Measurements from ENCODE around the gene FOXP1.

The FOXP1 gene

GRCh38 chr3:71303627-71304200, 279.8 kb downstream of the FOXP1 start:
- Histone ChIP-seq H2AFZ (no peak overlapping the region), H3K9me3 (ENCODE audit: control insufficient read depth, low read length) (no peaks in the 10 kb centered on the region), H3K9ac (no peak overlapping the region), H3K36me3 (ENCODE audit: control insufficient read depth, insufficient read depth, low read length) (no peaks in the 10 kb centered on the region), H3K4me3 (ENCODE audit: low read depth, low read length) (no peak overlapping the region), H3K79me2 (no peaks in the 10 kb centered on the region), H3K4me1 (no peaks in the 10 kb centered on the region), H3K4me2 (ENCODE audit: low read length) (no peak overlapping the region), H3K27me3 (ENCODE audit: control insufficient read depth, insufficient read depth, low read length) (no peaks in the 10 kb centered on the region), H3K27ac (no peak overlapping the region)
- no peak for TF ChIP-seq CTCF (IDR thresholded peaks at IDR 0.05)

GRCh38 chr3:71302604-71303003, 280.9 kb downstream of the FOXP1 start:
- Histone ChIP-seq H3K27ac (no peak overlapping the region), H3K4me2 (ENCODE audit: low read length) (no peak overlapping the region), H3K79me2 (no peaks in the 10 kb centered on the region), H3K36me3 (ENCODE audit: control insufficient read depth, insufficient read depth, low read length) (no peaks in the 10 kb centered on the region), H3K9ac (no peak overlapping the region), H3K27me3 (ENCODE audit: control insufficient read depth, insufficient read depth, low read length) (no peaks in the 10 kb centered on the region), H3K4me3 (ENCODE audit: low read depth, low read length) (no peak overlapping the region), H2AFZ (no peak overlapping the region), H3K9me3 (ENCODE audit: control insufficient read depth, low read length) (no peaks in the 10 kb centered on the region), H3K4me1 (no peaks in the 10 kb centered on the region)
- no peak for TF ChIP-seq CTCF (IDR thresholded peaks at IDR 0.05)

GRCh38 chr3:71300951-71301393, 282.6 kb downstream of the FOXP1 start:
- Histone ChIP-seq H3K4me2 (ENCODE audit: low read length) (no peak overlapping the region), H3K27ac (no peak overlapping the region), H3K9me3 (ENCODE audit: control insufficient read depth, low read length) (no peaks in the 10 kb centered on the region), H3K9ac (no peak overlapping the region), H3K4me1 (no peaks in the 10 kb centered on the region), H3K4me3 (ENCODE audit: low read depth, low read length) (no peak overlapping the region), H2AFZ (no peak overlapping the region), H3K27me3 (ENCODE audit: control insufficient read depth, insufficient read depth, low read length) (no peaks in the 10 kb centered on the region), H3K36me3 (ENCODE audit: control insufficient read depth, insufficient read depth, low read length) (no peaks in the 10 kb centered on the region), H3K79me2 (no peaks in the 10 kb centered on the region)
- no peak for TF ChIP-seq CTCF (IDR thresholded peaks at IDR 0.05)

GRCh38 chr3:71299160-71299559, 284.4 kb downstream of the FOXP1 start:
- Histone ChIP-seq H3K27ac (no peak overlapping the region), H3K4me2 (ENCODE audit: low read length) (no peak overlapping the region), H3K9ac (no peak overlapping the region), H2AFZ (no peak overlapping the region), H3K9me3 (ENCODE audit: control insufficient read depth, low read length) (no peaks in the 10 kb centered on the region), H3K79me2 (no peaks in the 10 kb centered on the region), H3K4me3 (ENCODE audit: low read depth, low read length) (no peak overlapping the region), H3K27me3 (ENCODE audit: control insufficient read depth, insufficient read depth, low read length) (no peaks in the 10 kb centered on the region), H3K36me3 (ENCODE audit: control insufficient read depth, insufficient read depth, low read length) (no peaks in the 10 kb centered on the region), H3K4me1 (no peaks in the 10 kb centered on the region)
- TF ChIP-seq CTCF (IDR thresholded peaks at IDR 0.05): no peak

- Histone ChIP-seq H3K4me1 (no peaks in the 10 kb centered on the region), H3K4me2 (ENCODE audit: low read length) (no peak overlapping the region), H3K36me3 (ENCODE audit: control insufficient read depth, insufficient read depth, low read length) (no peaks in the 10 kb centered on the region), H3K9ac (no peak overlapping the region), H3K27me3 (ENCODE audit: control insufficient read depth, insufficient read depth, low read length) (no peaks in the 10 kb centered on the region), H2AFZ (no peak overlapping the region), H3K79me2 (no peaks in the 10 kb centered on the region), H3K9me3 (ENCODE audit: control insufficient read depth, low read length) (no peaks in the 10 kb centered on the region), H3K4me3 (ENCODE audit: low read depth, low read length) (no peak overlapping the region), H3K27ac (no peak overlapping the region)
- no peak for TF ChIP-seq CTCF (IDR thresholded peaks at IDR 0.05)
Observed at GRCh38 chr3:71294919-71295318, 288.6 kb downstream of the FOXP1 start.

All from parathyroid adenoma (tissue), 2 donors.